HG03565 (cell line): ENCODE data around the gene UMAD1.
"Not testable (repeated sequence)": the region's sequence is repeated elsewhere in the genome, so short reads cannot be mapped to it uniquely, and the experiment has no call there.

Experiments
- ATAC-seq: cut with Tn5 transposase; IDR thresholded peaks from one replicate; pipeline ENCODE4 v1.9.1; 2021; ENCODE audit warnings: mild to moderate bottlenecking, moderate library complexity; ENCODE audit not compliant: unreplicated experiment

Gene UMAD1

DNA sequence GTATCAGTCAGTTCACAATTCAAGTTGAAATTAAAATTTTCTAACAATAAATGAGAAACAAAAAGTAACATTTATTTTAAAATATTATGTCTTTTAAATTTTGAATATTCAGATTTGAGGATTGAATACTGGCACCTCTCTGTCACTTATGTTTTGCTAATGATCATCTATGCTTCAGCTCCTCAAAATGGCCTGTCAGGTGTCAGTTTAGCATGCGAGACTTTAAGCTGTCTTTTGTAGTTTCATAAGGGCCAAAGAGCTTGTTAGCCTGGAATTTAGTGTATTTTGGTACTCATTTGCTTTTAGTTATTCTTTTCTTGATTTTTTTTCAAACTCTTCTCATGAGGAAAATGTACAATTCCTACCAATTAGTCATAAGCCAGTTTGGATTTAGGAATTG, 179.9 kb downstream of the UMAD1 start:
- ATAC-seq: no peak

DNA sequence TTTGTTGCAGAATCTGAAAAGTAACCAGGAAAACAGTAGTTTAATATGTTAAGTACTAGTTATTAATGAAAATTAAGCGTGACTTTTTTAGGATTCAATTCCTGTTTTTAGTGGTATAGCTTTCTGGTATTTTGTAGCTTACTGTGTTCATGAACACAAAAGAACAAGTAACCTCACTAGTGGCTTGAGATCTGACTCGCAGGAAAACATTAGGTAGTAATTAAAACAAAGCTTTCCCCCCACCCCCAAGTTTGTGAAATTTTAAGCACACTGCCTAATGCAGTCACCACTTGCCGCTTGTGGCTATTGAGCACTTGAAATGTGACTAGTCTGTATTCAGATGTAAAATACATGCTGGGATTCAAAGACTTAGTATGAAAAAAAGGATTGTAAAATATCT, 180.4 kb downstream of the UMAD1 start:
- peak; percentile 32 for ATAC-seq

DNA sequence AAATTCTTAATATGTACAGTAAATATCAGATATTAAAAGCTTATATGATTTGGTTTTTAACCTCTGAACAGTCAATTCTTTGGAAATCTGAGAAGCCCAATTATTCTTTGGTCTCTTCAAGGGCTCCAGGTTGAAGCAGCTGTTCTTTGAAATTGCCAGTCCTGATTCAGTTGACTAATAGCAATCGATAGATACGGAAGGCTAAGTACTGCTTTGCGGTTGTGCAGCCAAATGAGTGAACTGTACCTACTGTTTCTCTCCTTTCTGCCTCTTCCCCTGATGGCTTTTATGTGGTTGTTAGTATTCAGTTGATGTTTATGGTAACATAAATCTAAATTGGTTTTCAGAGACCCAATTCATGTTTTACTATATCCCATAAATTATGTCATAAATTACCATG, 181.0 kb downstream of the UMAD1 start:
- ATAC-seq: no peak

DNA sequence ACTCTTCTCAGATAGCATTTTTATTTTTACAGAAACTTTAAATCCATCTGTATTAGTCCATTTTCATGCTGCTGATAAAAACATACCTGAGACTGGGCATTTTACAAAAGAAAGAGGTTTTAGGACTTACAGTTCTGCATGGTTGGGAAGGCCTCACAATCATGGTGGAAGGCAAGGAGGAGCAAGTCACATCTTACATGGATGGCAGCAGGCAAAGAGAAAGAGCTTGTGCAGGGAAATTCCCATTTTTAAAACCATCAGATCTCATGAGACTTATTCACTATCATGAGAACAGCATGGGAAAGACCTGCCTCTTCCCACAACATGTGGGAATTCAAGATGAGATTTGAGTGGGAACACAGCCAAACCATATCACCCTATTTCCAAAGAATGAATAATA, 184.7 kb downstream of the UMAD1 start:
- ATAC-seq: not testable (repeated sequence)

DNA sequence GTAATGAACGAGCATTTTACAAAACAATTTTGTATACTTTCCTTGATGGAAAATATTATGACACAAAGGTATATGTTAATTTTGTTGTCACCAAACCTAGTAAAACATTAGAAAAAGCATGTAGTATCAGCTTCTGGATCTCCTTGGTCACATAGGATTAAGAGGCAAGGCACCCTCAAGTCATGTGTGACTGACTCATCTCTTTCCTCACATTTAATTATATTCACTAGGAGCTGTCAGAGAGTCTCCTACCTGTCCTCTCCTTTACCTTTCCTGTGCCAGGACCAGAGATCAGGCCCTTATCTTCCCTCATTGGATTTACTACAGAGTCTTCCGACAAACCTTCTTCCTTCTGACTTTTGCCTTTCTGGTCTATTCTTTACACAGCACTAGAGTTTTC, 189.1 kb downstream of the UMAD1 start:
- no peak for ATAC-seq

DNA sequence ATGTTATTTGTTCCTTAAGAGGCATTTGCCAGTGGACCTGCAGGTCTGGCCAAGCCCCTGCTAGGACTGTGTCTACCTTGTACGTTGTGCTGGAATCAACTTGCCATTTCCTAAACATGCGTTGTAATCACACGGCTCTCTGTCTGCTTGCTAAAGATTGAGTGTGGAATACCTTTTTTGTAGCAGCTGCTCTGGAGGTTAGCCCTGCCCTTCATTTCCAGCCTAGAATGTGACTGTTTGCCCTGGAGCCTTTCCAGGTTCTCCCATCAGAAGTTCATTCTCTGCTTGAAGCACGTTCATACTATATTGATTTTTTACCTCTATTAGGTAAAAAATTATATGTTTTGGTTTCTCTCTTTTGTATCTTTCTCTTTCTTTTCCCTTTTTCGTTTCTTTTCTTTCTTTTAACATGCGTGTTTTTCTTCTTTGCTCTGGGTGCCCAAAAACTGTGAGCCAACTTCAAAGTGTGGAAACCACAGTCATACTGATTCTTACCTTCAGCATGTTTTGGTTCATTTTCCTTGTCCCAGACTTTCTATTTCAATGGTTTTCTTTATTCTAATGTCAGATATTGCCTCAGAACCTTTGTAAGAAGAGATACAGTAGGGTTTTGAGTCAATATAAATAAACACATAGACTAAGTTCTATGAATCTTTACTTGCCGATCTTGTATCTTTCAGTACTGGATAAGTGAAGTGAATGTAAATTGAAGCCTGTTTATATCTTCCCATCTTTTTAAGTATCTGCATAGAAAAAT, 189.7 kb downstream of the UMAD1 start:
- ATAC-seq: no peak

DNA sequence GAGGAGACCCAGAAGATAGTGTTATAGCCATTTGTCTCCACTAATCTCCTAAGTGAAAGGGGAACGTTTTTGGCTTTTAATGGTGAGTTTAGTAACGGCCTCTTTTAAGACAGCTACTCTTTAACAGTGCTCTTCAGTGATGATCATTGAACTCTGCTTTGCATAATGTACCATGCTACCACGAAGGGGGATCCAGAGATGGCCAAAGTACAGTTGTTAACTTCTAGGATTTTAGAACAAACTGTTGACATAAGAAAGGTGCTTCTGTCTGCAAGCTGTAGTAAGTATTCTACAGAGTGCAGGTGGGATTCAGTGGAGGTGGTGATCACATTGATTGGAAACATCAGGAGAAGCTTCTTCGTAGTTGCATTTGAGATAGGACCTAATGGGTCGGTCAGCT, 192.0 kb downstream of the UMAD1 start:
- no peak for ATAC-seq

DNA sequence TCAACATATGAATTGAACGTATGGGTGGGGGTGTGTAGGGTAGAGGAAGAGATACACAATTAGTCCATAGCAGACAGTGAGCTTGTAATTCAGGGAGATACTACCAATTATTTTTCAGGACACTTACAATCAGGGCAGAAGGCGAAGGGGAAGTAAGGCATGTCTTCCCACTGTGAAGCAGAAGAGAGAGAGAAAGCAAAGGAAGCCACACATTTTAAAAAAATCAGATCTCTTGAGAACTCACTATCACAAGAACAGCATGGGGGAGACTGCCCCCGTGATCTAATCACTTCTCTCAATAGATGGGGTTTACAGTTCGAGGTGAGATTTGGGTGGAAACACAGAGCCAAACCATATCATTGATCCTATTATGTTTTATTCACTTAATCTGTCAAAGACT, 194.2 kb downstream of the UMAD1 start:
- no peak for ATAC-seq

DNA sequence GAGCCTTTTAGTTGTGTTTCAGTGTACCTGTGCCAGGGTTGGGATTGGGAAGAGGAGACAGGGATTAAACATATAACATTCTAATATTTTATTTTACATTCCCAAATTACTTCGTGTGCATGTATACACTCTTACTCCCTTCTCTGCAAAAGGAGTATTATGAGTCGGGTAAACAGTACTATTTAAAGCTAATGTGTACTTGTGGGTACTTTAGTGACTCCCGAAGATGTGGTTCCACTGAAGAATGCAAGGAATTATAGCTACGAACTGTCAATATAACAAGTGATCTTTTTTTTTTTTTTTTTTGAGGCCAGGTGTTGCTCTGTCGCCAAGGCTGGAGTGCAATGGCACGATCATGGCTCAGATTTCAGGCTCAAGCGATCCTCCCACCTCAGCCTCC, 200.5 kb downstream of the UMAD1 start:
- no peak for ATAC-seq

DNA sequence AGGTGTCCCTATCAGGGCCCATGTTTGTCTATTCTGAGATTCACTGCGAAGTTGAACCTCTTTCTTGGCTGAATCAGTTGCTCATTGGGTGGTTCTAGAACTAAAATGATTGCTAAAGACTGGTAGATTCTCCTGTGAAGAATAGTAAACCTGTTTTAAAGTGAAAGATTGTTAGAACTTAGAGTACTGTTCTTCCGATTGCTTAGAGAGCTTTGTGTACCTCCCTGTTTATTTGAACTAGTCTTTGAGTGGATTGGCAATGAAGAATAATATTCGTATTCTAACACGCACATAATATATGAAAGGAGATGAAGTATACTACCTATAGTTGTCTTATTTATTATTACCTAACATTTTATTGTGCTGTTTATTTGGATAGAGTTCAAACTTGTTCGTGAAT, 202.7 kb downstream of the UMAD1 start:
- no peak for ATAC-seq

DNA sequence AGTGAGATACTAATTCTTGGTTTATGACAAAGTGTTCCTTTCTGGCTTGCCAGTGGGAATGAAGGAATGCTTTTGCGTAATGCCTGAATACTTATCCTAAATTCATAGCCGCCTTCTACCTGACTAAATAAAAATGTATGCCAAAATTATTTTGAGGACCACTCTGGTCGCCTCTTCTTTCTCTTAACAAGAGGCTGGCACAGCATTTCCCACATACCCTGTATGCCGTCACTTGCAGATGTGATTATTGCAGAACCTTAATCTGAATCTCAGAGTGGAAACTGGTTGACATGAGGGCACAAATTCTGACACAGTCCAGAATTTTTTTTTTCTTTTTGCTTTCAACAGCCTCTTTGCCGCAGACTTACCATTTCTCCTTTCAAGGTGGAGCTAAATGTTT, 203.4 kb downstream of the UMAD1 start:
- no peak for ATAC-seq

DNA sequence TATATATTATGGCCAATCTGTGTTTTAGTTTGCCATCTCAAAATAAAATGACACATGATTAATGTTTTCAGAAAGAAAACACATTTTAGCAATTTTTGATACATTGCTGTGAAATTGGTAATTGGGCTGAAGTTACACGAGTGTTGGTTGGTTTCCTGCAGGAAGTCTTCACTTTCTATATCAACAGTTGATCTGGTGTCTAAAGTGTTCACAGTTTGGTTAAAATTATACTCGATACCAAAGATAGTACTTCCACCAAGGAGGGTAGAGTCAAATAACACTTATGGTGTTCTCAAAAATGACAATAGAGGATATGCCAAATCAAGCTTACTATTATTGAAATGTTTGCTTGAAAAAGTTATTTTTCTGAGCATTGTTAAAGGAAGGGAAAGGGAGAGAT, 207.7 kb downstream of the UMAD1 start:
- no peak for ATAC-seq

DNA sequence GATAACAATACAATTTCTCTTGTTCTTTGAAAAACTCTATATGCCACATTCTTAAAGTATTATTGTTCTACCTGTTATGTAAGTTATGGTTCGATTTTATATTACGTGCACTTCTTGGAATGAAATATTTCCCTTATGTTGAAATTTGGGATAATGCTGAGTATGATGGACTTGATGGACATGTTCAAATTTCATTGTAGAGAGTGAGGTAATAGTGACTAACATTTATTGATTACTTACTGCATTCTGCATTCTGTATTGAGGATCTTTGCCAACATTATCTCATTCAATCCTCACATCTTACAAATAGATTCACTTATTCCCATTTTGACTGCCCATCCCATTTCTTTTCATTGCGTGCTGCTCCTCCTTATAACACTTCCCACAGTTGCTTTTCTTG, 208.3 kb downstream of the UMAD1 start:
- ATAC-seq: no peak

DNA sequence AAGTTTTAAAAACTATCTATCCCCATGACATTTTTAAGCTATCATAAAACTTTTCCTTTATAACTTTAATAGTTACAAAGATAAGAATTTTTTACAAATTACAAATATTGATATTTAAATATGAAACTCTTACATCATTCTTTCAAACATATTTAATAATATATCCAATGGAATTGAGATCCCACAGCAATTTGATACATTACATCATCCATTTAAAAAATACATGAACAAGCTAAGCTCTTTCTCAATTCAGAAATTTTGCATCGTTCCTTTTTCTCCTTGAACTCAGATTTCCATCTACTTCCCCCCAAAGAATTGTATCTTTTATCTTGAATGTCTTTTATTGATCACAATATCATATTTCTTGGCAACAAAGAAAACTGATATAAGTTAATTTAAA, 209.6 kb downstream of the UMAD1 start:
- ATAC-seq: no peak

DNA sequence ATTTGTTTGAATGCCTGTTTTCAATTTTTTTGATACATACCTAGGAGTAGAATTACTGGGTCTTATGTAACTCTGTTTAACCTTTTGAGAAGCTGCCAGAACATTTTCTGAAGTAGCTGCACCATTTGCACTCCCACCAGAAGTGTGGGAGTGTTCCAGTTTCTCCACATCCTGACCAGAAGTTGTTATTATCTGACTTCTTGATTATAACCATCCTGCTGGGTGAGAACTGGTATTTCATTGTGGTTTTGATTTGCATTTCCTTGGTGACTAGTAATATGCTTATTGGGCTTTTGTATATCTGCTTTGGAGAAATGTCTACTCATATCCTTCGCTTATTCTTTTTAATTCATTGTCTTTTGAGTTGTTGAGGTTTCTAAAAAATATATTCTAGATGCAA, 210.8 kb downstream of the UMAD1 start:
- no peak for ATAC-seq

DNA sequence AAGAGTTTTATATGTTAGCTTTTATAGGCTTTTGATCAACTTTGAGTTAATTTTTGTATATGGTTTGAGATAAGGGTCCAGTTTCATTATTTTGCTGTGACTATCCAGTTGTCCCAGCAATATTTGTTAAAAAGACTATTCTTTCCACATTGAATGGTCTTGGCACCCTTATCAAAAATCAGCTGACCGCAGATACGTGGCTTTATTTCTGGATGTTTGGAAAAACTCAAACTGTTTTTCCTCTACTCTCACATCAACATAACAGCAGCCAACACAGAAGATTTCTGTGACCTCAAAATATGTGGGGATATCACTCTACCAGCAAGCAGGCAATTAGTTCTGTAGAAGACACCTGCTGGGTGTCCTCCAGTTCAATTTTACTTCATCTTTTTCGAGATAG, 211.4 kb downstream of the UMAD1 start:
- ATAC-seq: no peak

DNA sequence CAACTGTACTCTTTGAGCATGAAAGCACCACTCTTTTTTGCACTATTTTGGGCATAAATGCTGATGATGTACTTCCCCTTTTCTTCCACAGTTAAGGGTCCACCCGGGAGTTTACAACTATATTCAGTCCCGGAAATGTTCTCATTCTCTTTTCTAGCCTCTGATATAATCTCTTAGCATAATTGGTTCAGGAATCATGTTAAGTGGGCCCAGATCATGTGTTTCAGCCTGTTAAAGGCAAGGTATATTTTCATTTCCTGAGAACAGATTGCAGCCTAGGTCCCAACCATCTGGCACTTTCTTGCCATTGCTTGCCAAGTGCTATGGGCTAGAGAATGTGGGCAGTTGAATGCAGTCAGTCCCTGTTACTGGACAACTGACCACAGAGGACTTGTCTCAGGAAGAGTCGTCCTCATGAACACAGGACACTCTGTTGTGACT, 216.6 kb downstream of the UMAD1 start:
- ATAC-seq: peak; percentile 67

DNA sequence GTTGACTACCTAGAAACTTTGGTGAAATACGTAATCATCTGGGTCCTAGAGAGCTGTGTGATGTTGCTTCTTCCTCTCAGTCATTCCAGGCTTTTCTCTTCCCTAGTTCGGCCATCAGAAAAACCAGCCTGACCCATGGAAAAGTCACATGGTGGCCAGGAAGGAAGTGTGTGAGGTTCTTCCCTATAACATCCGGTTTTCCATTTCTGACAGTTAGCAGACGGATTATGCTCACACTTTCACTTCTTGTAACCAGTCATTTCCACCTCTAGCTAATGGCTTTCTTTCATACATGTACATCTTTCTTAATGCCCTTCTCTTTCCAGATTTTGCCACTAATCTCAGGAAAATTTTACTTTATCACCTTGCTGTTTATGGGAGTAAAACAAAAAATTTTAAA, 218.0 kb downstream of the UMAD1 start:
- no peak for ATAC-seq

DNA sequence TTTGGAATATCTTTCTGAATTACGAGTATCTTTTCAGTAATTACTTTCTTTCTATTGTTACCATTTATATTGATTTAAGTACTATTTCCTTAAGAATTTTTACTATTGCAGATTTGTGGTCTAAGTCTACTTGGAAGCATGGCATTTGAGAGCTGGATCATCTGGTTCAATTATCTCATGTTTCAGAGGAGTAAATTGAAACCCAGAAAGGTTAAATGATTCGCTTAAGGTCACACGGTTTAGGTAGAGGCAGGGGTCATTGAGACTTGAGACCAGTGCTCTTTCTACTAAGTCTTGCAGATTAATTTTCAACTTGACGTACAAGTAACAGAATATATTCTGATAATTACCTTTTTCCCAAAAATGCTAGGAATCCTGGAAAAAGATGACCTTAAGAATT, 218.9 kb downstream of the UMAD1 start:
- no peak for ATAC-seq

DNA sequence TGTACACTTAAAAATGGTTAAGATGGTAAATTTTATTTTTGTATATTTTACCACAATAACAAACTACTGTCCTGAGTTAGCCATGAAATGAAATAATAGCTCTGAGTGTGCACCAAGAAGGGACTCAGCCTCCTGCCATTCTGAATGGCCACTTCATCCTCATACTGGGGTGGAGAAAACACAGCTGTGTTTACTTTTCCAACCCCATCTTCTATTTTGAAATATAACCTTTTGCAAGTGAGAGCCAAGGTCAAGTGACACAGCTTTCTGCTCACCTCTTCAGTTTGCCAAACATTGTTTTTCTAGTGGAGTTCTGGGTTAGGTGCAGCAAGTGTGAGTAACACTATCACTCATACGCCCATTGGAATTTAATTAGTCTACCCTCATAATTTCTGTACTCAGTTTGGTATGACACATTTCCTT, 220.7 kb downstream of the UMAD1 start:
- no peak for ATAC-seq

DNA sequence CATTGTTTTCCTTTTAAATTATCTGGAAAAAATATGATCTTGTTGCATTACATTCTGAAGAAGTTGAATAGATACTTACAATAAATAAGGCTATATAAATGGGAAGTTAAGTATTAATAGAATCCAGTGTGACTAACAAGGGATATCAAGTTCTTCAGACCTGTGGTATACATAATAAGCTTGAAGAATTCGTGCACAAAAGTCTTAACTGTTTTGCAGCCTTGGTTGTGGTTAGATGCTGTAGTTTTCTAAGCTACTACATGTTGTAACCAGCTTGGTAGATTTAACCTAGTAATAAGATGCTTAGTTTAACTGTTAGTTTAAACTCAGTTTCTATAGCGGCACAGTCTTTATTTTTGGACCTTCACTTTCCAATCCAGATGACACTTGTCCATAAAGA, 221.8 kb downstream of the UMAD1 start:
- no peak for ATAC-seq

DNA sequence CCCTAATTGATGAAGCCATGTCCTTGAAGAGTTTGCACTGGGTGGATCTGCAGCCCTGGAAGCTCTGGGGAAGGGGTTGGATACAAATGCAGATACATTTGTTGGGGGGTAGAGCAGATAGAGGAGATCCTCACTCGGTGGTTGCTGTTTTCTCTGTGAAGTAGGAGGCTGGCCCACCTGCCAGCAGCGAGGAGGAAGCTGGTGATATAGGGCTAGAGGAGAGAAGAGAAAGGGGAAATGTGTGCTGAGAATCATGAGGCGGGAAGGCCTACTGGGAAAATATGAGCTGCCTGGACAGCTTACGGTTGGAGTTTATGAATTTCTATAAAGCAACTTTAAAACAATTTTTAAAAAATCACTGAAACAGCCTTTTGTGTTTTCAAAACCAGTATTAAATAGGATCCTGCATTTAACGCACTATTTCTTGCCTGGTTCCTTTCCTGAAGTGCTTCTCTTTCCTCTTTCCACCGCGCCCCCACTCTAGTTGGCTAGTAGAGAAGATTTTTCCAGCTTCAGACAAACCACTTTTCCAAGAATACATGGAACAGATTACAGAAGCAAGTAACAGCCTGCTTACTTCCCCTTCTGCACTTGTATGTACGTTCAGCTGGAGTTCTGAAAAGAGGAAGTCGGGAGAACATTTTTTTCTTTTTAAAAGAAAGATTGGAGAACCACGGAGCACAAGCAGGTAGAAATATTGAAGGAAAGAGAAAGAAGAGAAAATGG, 227.5 kb downstream of the UMAD1 start:
- ATAC-seq: no peak

DNA sequence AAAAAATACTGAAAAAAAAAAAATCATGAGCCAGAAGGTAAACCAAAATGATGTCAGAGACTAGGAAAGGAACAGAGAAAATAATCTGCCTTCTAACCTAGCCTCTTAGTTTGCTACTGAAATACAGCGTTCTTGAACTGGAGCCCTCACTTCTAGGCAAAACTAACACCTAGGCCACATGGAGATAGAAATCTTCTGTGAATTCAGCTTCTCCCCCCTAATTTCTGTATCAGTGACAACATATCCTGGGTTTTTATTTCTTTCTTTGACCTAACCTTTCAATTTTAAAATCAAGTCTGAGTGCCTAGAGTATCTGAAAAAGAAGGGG, 228.0 kb downstream of the UMAD1 start:
- no peak for ATAC-seq
